Naive B cell (primary cell): ENCODE data around the gene PHOX2A. TPM values are rescaled to one million over a fixed set of nuclear protein-coding genes. Genes with fewer than 3 reads are reported as not detected.
A peak's percentile ranks its signal among the peaks of the same experiment; 100 is the strongest.

Experiments
- ATAC-seq, 2 donors: fragments of 150-1000 bp; cut with Tn5 transposase; 2 replicates each; pipeline ENCODE4 v1.10.0; 2021; ENCODE audit warnings: low read depth in 2 of 2, mild to moderate bottlenecking in 2 of 2, moderate library complexity in 2 of 2
- DNase-seq: peaks from one replicate; pipeline ENCODE4 v3.0.0; 2022
- H3K27ac Mint-ChIP-seq, 6 donors: one replicate each; pipeline ENCODE4 v1.8.0; 2020 to 2022; ENCODE audit warnings: mild to moderate bottlenecking in 6 of 6, mixed read lengths in 6 of 6, moderate library complexity in 5 of 6, inconsistent platforms in 2 of 6
- H3K27me3 Mint-ChIP-seq, 3 donors: one replicate each; pipeline ENCODE4 v1.8.0; 2021 to 2022; ENCODE audit warnings: mixed read lengths in 3 of 3, mild to moderate bottlenecking in 1 of 3
- H3K36me3 Mint-ChIP-seq, 2 donors: one replicate each; pipeline ENCODE4 v1.8.0; 2020 to 2022; ENCODE audit warnings: mixed read lengths in 2 of 2, inconsistent platforms in 1 of 2, mild to moderate bottlenecking in 1 of 2
- H3K4me1 Mint-ChIP-seq, 3 donors: one replicate each; pipeline ENCODE4 v1.8.0; 2020 to 2022; ENCODE audit warnings: mixed read lengths in 3 of 3, inconsistent platforms in 1 of 3, mild to moderate bottlenecking in 1 of 3, moderate library complexity in 1 of 3
- H3K4me3 Mint-ChIP-seq, 8 donors: one replicate each; pipeline ENCODE4 v1.8.0; 2020 to 2022; ENCODE audit warnings: mild to moderate bottlenecking in 8 of 8, mixed read lengths in 8 of 8, moderate library complexity in 8 of 8, inconsistent platforms in 2 of 8
- H3K9me3 Mint-ChIP-seq, 7 donors: one replicate each; pipeline ENCODE4 v1.8.0; 2020 to 2022; ENCODE audit warnings: mixed read lengths in 7 of 7, mild to moderate bottlenecking in 5 of 7, inconsistent platforms in 2 of 7, moderate library complexity in 1 of 7
- polyA plus RNA-seq, 6 donors: library from polyadenylated mRNA; unstranded; fragments of 300-500 nt; fragmentation: Illumina TruSeq; gene quantifications; one replicate each; pipeline ENCODE4 v1.2.3, GENCODE V29; 2021; ENCODE audit warnings: low read depth in 6 of 6

The PHOX2A gene
- polyA plus RNA-seq, 6 donors from 2014 or later, result not detected

DNA sequence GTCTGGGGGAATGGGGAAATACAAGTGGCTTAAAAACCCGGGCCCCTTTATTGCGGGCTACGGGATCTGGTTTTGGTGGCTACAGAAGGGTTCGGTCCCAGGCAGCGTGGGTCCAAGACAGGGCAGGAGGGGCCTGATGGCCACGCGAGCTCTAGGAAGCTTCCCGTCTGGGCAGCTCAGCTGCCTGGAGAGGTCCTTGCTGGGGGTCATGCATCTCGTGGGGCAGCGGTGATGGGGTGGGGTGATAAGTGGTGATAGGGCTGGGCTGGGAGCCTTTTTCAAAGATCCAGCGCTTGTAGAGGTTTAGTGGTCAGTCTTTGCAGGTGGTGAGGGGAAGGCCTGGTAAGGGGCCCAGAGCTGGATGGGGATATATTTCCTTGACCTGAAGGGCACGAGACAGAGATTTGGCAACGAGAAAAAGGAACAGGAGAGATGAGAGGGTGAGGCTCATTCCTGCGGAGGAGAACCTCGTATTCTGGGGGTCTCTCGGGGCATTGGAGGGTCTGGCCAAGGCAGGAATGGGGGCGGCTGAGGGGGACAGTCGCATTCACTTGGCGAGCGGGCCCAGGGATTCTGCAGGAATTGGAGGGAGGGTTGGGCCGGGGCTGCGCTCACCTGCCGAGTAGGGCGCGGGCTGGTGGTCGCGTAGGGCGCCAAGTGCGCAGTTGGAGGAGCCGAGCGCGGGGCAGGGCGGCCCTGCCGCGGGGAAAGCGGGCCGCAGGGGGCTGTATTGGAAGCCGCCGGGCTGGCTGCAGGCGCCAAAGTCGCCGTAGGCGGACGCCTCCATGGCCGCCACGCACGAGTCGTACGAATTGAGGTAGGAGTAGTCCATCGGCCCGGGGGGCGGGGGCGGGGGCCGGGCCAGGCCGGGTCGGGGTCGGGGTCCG is 560 bp downstream of the PHOX2A start:
- Mint-ChIP-seq H3K4me1 (peaks cover 34 to 42% (median 40%) of the 10 kb centered on the region in 3 donors), H3K27me3 (peaks cover 39 to 46% (median 45%) of the 10 kb centered on the region in 3 donors), H3K9me3 (peaks cover 0 to 10% (median 2%) of the 10 kb centered on the region in 7 donors), H3K36me3 (peaks cover 0 to 19% of the 10 kb centered on the region in 2 donors), H3K27ac (peak overlapping the region in 2 of 6 donors; percentile 15 to 63), H3K4me3 (peak overlapping the region in 7 of 8 donors; percentile 47 to 87 (median 56))
- ATAC-seq, result no peak
- no peak for DNase-seq

DNA sequence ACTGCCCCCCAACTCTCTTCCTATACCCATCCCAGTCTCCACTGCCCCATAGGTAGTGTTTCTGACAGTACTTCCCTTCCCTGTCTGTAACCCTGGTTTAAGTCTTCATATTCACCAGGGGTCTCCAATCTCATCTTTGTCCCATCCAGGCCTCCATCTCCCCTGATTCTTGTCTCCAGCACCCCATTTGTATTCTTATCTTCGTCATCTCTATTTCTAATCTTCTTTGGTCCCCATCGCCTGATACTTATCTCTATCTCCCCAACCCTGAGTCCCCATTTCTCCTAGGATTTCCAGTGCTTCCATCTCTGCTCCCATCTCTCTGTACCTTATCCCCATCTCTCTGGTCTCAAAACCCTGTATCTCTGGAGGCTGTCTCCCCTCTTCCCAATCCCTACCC is 1.8 kb downstream of the PHOX2A start:
- peaks cover 37 to 46% (median 45%) of the 10 kb centered on the region in 3 donors for H3K27me3 Mint-ChIP-seq
- peaks cover 0 to 10% (median 2%) of the 10 kb centered on the region in 7 donors for H3K9me3 Mint-ChIP-seq
- ATAC-seq, result no peak
- DNase-seq, result no peak
- peak overlapping the region in 5 of 8 donors; percentile 5 to 58 (median 44) for H3K4me3 Mint-ChIP-seq
- peak overlapping the region in 2 of 6 donors; percentile 16 to 91 for H3K27ac Mint-ChIP-seq
- peaks cover 34 to 42% (median 40%) of the 10 kb centered on the region in 3 donors for H3K4me1 Mint-ChIP-seq
- peaks cover 0 to 19% of the 10 kb centered on the region in 2 donors for H3K36me3 Mint-ChIP-seq

DNA sequence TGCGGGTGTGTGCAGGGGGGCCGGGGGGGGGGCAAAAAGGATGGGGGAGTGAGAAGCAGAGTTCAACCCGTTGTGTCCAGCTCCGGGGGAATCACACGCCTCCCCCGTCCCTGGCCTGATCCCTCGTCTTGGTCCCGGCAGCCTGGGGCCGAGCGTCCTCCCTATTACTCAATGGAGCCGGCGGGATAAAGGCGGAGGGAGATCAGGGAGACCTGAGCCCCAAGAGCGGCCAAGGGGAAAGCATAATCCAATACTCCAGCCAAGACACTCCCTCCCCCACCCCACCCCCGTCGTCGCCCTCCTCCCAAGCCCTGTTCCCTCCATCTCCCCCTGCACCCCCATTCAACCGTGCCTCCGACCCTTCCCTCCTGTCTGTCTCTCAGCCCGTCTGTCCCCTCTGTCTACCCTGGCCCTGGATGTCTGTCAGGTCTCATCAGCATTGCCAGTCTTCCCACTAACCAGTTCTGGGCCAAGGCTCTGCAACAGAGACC is 2.6 kb downstream of the PHOX2A start:
- Mint-ChIP-seq H3K36me3 (peaks cover 0 to 19% of the 10 kb centered on the region in 2 donors), H3K4me3 (peak overlapping the region in 4 of 8 donors; percentile 44 to 85 (median 76)), H3K27me3 (peaks cover 37 to 46% (median 45%) of the 10 kb centered on the region in 3 donors), H3K4me1 (peaks cover 34 to 45% (median 40%) of the 10 kb centered on the region in 3 donors), H3K9me3 (peaks cover 0 to 10% (median 2%) of the 10 kb centered on the region in 7 donors), H3K27ac (no peak overlapping the region)
- ATAC-seq (no peak), DNase-seq (no peak)

DNA sequence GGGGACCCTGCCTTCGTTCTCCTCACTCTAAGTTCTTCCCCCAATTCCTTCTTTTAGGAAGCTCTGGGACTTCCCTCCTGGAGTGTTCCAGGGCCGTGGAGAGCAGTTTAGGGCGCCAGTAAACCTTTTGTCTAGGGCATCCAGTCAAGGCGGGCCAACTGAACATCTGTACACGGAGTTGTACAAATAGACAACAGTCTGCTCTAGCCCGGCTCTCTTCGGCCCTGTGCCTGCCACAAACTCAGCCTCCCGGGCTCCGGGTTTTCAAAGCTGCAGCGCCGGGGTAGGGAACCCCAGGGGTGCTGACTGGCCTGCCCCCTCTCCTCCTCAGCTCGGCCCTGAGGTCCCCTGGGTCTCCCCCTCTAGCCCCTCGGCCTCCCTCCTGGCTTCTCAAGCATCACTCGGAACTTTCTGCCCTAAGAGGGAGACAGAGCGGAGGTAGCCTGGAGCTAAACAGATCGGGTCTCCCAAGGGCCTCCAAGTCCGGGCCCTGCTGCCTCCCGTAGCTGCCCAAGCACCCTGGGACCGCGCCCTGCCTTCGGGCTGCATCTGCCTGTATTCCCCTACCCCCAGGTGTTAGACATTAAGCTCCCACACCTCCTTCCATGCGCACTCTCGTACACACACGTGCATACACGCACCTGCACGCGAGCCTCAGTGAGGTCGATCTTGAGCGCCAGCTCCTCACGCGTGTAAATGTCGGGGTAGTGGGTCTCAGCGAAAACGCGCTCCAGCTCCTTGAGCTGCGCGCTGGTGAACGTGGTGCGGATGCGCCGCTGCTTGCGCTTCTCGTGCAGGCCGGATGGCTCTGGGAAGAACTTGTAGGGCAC is 3.3 kb downstream of the PHOX2A start:
- H3K9me3 Mint-ChIP-seq, result peaks cover 0 to 10% (median 2%) of the 10 kb centered on the region in 7 donors
- ATAC-seq, result peak; percentile 14 to 17
- no peak for DNase-seq
- H3K36me3 Mint-ChIP-seq, result peaks cover 0 to 19% of the 10 kb centered on the region in 2 donors
- peak overlapping the region; percentile 65 to 91 (median 81) for H3K4me3 Mint-ChIP-seq
- H3K27me3 Mint-ChIP-seq, result peaks cover 37 to 46% (median 45%) of the 10 kb centered on the region in 3 donors
- H3K4me1 Mint-ChIP-seq, result peaks cover 34 to 45% (median 40%) of the 10 kb centered on the region in 3 donors
- peak overlapping the region in 2 of 6 donors; percentile 28 to 88 for H3K27ac Mint-ChIP-seq

DNA sequence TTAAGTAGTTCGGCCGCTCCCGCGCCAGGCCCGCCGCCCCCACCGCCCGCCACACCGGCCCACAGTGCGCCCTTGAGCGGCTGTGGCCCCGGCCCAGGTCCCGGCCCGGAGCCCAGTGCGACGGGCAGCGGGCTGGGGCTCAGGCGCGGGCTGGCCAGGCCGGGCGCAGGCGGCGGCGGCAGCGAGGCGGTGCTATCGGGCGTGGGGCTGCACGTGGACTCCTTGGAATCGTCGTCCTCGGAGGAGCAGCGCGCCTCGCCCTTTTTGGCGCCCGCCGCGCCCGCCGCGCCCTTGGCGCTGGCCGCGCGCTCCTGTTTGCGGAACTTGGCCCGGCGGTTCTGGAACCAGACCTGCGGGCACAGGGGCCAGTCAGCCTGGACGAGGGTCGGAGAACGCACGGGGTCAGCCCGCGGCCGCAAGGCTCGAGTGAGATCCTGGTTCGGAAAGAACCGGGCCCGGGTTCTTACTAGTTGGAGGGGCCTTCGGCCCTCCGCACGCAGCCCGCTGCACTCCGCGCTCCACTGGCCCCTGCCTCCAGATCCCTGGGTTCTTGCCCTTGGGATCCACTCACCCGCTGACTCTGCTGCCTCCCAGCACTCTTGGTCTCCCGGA is 4.0 kb downstream of the PHOX2A start:
- Mint-ChIP-seq H3K36me3 (peaks cover 0 to 19% of the 10 kb centered on the region in 2 donors), H3K27ac (peak overlapping the region in 2 of 6 donors; percentile 28 to 88), H3K9me3 (peaks cover 0 to 10% (median 2%) of the 10 kb centered on the region in 7 donors), H3K4me3 (peak overlapping the region; percentile 65 to 91 (median 81)), H3K27me3 (peaks cover 35 to 46% (median 45%) of the 10 kb centered on the region in 3 donors), H3K4me1 (peaks cover 34 to 45% (median 40%) of the 10 kb centered on the region in 3 donors)
- peak in 1 of 2 donors; percentile 13 for ATAC-seq
- DNase-seq, result no peak

DNA sequence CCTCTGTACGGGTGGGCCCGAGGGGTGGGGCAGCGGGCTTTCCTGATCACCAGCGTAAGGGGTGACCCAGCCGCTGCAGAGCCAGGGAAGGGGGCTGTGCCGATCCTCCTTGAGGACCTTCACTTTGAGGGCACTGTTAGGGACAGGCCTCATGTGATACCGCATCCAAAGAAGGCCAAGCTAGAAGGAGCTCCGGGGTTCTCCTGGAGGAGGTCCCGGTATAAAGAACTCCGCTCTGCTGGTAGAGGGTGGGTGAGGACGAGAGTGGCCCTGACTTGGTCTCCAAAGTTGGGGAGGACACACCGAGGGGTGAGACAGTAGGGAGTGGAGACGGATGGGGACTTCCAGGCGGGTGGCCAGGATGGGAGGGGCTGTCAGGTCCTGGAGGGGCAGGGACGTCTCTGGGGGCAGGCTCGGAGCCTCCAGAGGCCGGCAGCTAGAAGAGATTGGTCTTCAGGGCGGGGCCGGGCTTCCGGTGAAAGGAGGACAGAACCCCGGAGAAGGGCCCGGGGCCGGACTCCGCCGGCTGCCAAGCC is 4.6 kb downstream of the PHOX2A start:
- H3K4me3 Mint-ChIP-seq, result peak overlapping the region in 6 of 8 donors; percentile 45 to 88 (median 74)
- peaks cover 39 to 44% (median 39%) of the 10 kb centered on the region in 3 donors for H3K4me1 Mint-ChIP-seq
- DNase-seq, result no peak
- H3K27ac Mint-ChIP-seq, result no peak overlapping the region
- ATAC-seq, result no peak
- peaks cover 0 to 10% (median 2%) of the 10 kb centered on the region in 7 donors for H3K9me3 Mint-ChIP-seq
- H3K27me3 Mint-ChIP-seq, result peaks cover 30 to 46% (median 45%) of the 10 kb centered on the region in 3 donors
- peaks cover 0 to 17% of the 10 kb centered on the region in 2 donors for H3K36me3 Mint-ChIP-seq

DNA sequence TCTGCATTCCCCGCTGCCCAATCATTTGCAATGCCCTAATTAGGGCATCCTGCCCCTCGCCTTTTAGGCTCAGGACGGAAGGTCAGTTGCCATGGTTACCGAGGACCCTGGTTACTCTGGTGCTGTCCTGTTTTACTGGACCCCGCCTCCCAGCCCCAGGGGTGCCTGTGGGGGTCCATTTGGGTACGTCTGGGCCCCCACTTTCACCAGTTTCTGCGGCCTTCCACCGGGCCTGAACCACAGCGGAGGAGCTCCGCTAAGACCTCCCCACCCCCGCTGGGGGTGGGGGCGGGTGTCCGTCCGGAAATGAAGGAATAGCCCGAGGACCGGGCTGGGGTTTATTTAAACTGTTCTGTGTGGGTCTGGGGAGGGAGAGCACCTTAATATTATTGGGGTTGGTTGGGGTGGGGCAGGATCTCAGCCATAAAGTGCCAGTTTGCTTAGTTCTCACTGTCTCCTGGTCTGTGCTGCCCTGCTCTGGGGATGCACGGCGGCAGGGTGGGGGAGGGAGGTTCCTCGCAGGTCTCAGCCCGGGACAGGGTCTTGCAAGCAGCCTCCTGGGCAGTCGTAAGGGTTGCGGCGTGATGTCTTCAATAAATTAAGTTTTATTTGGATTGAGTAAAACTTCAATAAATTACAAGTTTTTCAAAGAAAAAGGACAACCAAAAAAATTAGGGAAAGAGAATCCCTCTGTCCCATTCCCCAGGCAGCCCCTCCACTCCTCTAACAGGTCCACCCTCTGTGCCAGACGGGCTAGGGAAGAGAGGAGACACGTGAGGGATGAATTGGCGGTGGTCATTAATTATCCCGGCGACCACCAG is 5.3 kb downstream of the PHOX2A start:
- Mint-ChIP-seq H3K4me3 (peak overlapping the region in 5 of 8 donors; percentile 43 to 88 (median 74)), H3K36me3 (peaks cover 0 to 22% of the 10 kb centered on the region in 2 donors), H3K27ac (peak overlapping the region in 1 of 6 donors; percentile 70), H3K27me3 (peaks cover 29 to 46% (median 44%) of the 10 kb centered on the region in 3 donors), H3K9me3 (peaks cover 0 to 10% (median 2%) of the 10 kb centered on the region in 7 donors), H3K4me1 (peaks cover 45 to 50% (median 45%) of the 10 kb centered on the region in 3 donors)
- ATAC-seq (no peak), DNase-seq (no peak)

DNA sequence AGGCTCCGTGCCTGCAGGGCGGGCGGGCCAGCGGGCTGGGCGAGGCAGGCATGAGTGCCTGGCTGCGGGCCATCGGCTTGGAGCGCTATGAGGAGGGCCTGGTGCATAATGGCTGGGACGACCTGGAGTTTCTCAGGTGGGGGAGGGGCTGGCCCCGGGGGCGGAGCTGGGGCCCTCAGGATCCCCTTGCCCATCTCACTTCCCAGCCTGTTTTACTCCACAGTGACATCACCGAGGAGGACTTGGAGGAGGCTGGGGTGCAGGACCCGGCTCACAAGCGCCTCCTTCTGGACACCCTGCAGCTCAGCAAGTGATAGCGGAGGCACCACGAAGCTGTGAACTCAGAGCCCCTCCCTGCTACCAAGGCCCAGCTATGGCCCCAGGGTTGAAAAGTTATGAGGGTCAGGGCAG is 5.9 kb downstream of the PHOX2A start:
- Mint-ChIP-seq H3K36me3 (peaks cover 0 to 22% of the 10 kb centered on the region in 2 donors), H3K27ac (no peak overlapping the region), H3K9me3 (peaks cover 0 to 6% (median 2%) of the 10 kb centered on the region in 7 donors), H3K4me3 (no peak overlapping the region), H3K4me1 (peaks cover 44 to 51% (median 47%) of the 10 kb centered on the region in 3 donors), H3K27me3 (peaks cover 24 to 40% (median 38%) of the 10 kb centered on the region in 3 donors)
- DNase-seq (no peak), ATAC-seq (peak; percentile 42 to 64)

DNA sequence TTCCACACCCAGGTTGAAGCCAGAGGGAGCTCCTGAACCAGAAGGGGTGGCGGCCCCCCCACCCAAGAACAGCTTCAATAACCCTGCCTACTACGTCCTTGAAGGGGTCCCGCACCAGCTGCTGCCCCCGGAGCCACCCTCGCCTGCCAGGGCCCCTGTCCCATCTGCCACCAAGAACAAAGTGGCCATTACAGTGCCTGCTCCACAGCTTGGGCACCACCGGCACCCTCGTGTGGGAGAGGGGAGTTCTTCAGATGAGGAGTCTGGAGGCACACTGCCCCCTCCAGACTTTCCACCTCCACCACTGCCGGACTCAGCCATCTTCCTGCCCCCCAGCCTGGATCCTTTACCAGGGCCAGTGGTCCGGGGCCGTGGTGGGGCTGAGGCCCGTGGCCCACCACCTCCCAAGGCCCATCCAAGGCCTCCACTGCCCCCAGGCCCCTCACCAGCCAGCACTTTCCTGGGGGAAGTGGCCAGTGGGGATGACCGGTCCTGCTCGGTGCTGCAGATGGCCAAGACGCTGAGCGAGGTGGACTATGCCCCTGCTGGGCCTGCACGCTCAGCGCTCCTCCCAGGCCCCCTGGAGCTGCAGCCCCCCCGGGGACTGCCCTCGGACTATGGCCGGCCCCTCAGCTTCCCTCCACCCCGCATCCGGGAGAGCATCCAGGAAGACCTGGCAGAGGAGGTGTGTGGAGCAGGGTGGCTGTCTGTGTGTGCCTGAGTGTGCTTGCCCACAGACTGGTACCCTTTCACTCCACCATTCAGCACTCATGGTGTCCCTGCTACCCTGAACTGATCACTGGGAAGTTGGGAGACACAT is 6.7 kb downstream of the PHOX2A start:
- no peak for ATAC-seq
- peaks cover 0 to 5% (median 0%) of the 10 kb centered on the region in 7 donors for H3K9me3 Mint-ChIP-seq
- H3K27ac Mint-ChIP-seq, result peak overlapping the region in 3 of 6 donors; percentile 24 to 73 (median 54)
- H3K4me1 Mint-ChIP-seq, result peaks cover 45 to 52% (median 52%) of the 10 kb centered on the region in 3 donors
- no peak for DNase-seq
- peaks cover 0 to 25% of the 10 kb centered on the region in 2 donors for H3K36me3 Mint-ChIP-seq
- peaks cover 19 to 33% (median 31%) of the 10 kb centered on the region in 3 donors for H3K27me3 Mint-ChIP-seq
- no peak overlapping the region for H3K4me3 Mint-ChIP-seq

DNA sequence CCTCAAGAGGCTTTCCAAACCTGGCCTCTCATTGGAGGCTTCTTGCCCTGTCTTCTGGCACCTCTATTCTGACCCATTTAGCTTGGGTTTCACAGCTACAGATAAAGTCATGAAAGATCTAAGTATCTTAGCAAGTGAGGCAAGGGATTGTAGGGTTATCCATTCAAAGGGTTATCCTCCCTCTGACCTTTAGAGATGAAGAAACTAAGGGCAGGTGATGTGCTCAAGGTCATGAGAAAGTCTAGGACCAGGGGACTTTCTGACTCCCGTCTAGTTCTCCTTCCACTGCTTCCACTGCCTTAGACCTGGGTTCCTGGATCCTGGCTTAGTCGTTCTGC is 7.2 kb downstream of the PHOX2A start:
- peaks cover 0 to under 1% (median 0%) of the 10 kb centered on the region in 7 donors for H3K9me3 Mint-ChIP-seq
- peaks cover 42 to 50% (median 49%) of the 10 kb centered on the region in 3 donors for H3K4me1 Mint-ChIP-seq
- DNase-seq, result no peak
- H3K27ac Mint-ChIP-seq, result peak overlapping the region in 3 of 6 donors; percentile 16 to 73 (median 54)
- H3K4me3 Mint-ChIP-seq, result no peak overlapping the region
- H3K27me3 Mint-ChIP-seq, result peaks cover 13 to 27% (median 25%) of the 10 kb centered on the region in 3 donors
- ATAC-seq, result no peak
- H3K36me3 Mint-ChIP-seq, result peaks cover 0 to 21% of the 10 kb centered on the region in 2 donors
